ENCODE measurements around the gene NLRC4.

GRCh38 chr2:32182667-32183066 lies 82.0 kb downstream of the NLRC4 start:
- TF ChIP-seq CTCF (IDR thresholded peaks at IDR 0.05; ENCODE audit: low read length) (no peak), EZH2phosphoT487 (IDR thresholded peaks at IDR 0.05; ENCODE audit: low read length) (no peak), EZH2 (optimal IDR thresholded peaks at IDR 0.05; ENCODE audit: low read depth, low read length) (no peak)

Data from MM.1S (cell line).